Esophagus muscularis mucosa (tissue), 4 donors: Measurements from ENCODE around the gene LRRN4. TPM values are rescaled to one million over a fixed set of nuclear protein-coding genes. Genes with fewer than 3 reads are reported as not detected.

Experiments used
- DNase-seq: peaks from one replicate; pipeline ENCODE4 v3.0.0-alpha.2; 2017; ENCODE audit errors: extremely low spot score
- H3K27ac ChIP-seq, 4 donors: fragments of 200-600 bp; sonication (generic); replicated peaks in 1 of 4; 1 replicate in 3 of 4; 2 replicates in 1 of 4; pipeline ENCODE4 v1.5.1; 2016 to 2019; ENCODE audit warnings: mild to moderate bottlenecking in 1 of 4
- H3K27me3 ChIP-seq, 4 donors: fragments of 200-600 bp; sonication (generic); one replicate each; pipeline versions ENCODE4 v1.5.1 to v1.6.0; 2016 to 2019
- H3K36me3 ChIP-seq, 4 donors: fragments of 200-600 bp; sonication (generic); one replicate each; pipeline ENCODE4 v1.5.1; 2016 to 2019
- H3K4me1 ChIP-seq, 4 donors: fragments of 200-600 bp; sonication (generic); one replicate each; pipeline ENCODE4 v1.5.1; 2016 to 2019
- H3K4me3 ChIP-seq, 4 donors: fragments of 200-600 bp; sonication (generic); 1 replicate in 2 of 4; 2 replicates in 2 of 4; pipeline ENCODE4 v1.5.1; 2016 to 2019; ENCODE audit warnings: mild to moderate bottlenecking in 4 of 4, moderate library complexity in 1 of 4
- H3K9me3 ChIP-seq, 4 donors: fragments of 200-600 bp; sonication (generic); 1 replicate in 3 of 4; 2 replicates in 1 of 4; pipeline ENCODE4 v1.5.1; 2016 to 2019
- CTCF ChIP-seq, 3 experiments: fragments of 200-600 bp in 2 of 3; fragments of 450-650 bp in 1 of 3; sonication (generic) in 2 of 3; IDR thresholded peaks; one replicate each; pipeline ENCODE4 v1.5.1; 2017 to 2019; ENCODE audit warnings: antibody characterized with exemption in 3 of 3, mild to moderate bottlenecking in 2 of 3, moderate library complexity in 1 of 3
- EP300 ChIP-seq: sonication (generic); formaldehyde crosslinking; IDR thresholded peaks from one replicate; pipeline ENCODE4 v1.6.1; 2017; ENCODE audit warnings: antibody characterized with exemption
- POLR2A ChIP-seq: fragments of 450-650 bp; IDR thresholded peaks from one replicate; pipeline ENCODE4 v1.6.1; 2017; ENCODE audit warnings: antibody characterized with exemption, moderate library complexity, mild to moderate bottlenecking, low read depth
- POLR2AphosphoS5 ChIP-seq, 2 donors: sonication (generic); formaldehyde crosslinking; IDR thresholded peaks; one replicate each; pipeline ENCODE4 v1.6.1; 2017; ENCODE audit warnings: antibody characterized with exemption in 2 of 2
- WGBS: methylation state at CpG from one replicate; pipeline ENCODE4 v1.1.5; 2018; 5-methylcytosine and 5-hydroxymethylcytosine counted together
- intact Hi-C: fragments of 100-400 bp; cut with DNase I; formaldehyde crosslinking; loops from one replicate; pipeline ENCODE4 v1.15.1; 2023
- total RNA-seq, 4 donors: library from RNA; depleted of rRNA; stranded (reverse); fragments of >200 nt; gene quantifications; one replicate each; pipeline versions ENCODE4 v1.1.0 to v1.2.1, GENCODE V29; 2016

The LRRN4 gene
- total RNA-seq, 4 donors from 2014 or later, result 0.17 to 0.42 TPM; not detected in 2

- no peak for DNase-seq
- 100% methylated on average over 1 of the region's 2 CpGs for WGBS
- Histone ChIP-seq H3K27ac (no peak overlapping the region), H3K36me3 (peaks cover 23 to 35% (median 29%) of the 10 kb centered on the region in 4 donors), H3K4me3 (no peak overlapping the region), H3K4me1 (no peaks in the 10 kb centered on the region), H3K9me3 (no peaks in the 10 kb centered on the region), H3K27me3 (no peaks in the 10 kb centered on the region)
- intact Hi-C loops, result no loop called here
- TF ChIP-seq CTCF (IDR thresholded peaks at IDR 0.05) (no peak), EP300 (no peak)
Observed at GRCh38 chr20:6044115-6044514, 9.7 kb downstream of the LRRN4 start.

- no peaks in the 10 kb centered on the region for H3K27me3 ChIP-seq
Observed at GRCh38 chr20:6041808-6042265, 12.0 kb downstream of the LRRN4 start.

GRCh38 chr20:6040958-6041807 is 12.7 kb downstream of the LRRN4 start:
- WGBS, result 83% methylated on average over 50 of the region's 67 CpGs
- Histone ChIP-seq H3K36me3 (peaks cover 28 to 64% (median 47%) of the 10 kb centered on the region in 4 donors), H3K4me3 (no peak overlapping the region), H3K27ac (no peak overlapping the region), H3K9me3 (no peaks in the 10 kb centered on the region), H3K4me1 (no peaks in the 10 kb centered on the region), H3K27me3 (no peaks in the 10 kb centered on the region)
- DNase-seq, result no peak
- intact Hi-C loops, result no loop called here
- TF ChIP-seq CTCF (IDR thresholded peaks at IDR 0.05) (no peak), EP300 (no peak), POLR2A (no peak), POLR2AphosphoS5 (IDR thresholded peaks at IDR 0.05) (no peak)

More at GRCh38 chr20:6041808-6042265, 12.0 kb downstream of the LRRN4 start:
- WGBS, result 91% methylated on average over 25 of the region's 26 CpGs
- no peaks in the 10 kb centered on the region for H3K9me3 ChIP-seq
- no peak for DNase-seq
- intact Hi-C loops, result no loop called here
- TF ChIP-seq EP300, result no peak
- no peak for TF ChIP-seq POLR2A
- TF ChIP-seq CTCF (IDR thresholded peaks at IDR 0.05), result no peak
- no peak for TF ChIP-seq POLR2AphosphoS5 (IDR thresholded peaks at IDR 0.05)
- H3K4me3 ChIP-seq, result no peak overlapping the region
- H3K27ac ChIP-seq, result no peak overlapping the region
- no peaks in the 10 kb centered on the region for H3K4me1 ChIP-seq
- peaks cover 23 to 58% (median 41%) of the 10 kb centered on the region in 4 donors for H3K36me3 ChIP-seq

GRCh38 chr20:6040540-6040939 is 13.3 kb downstream of the LRRN4 start:
- peaks cover 31 to 71% (median 54%) of the 10 kb centered on the region in 4 donors for H3K36me3 ChIP-seq
- no peak for DNase-seq
- intact Hi-C loops, result no loop called here
- 86% methylated on average over 8 of the region's 8 CpGs for WGBS
- H3K27me3 ChIP-seq, result no peaks in the 10 kb centered on the region
- no peaks in the 10 kb centered on the region for H3K4me1 ChIP-seq
- no peaks in the 10 kb centered on the region for H3K9me3 ChIP-seq
- H3K4me3 ChIP-seq, result no peak overlapping the region
- H3K27ac ChIP-seq, result no peak overlapping the region
- TF ChIP-seq CTCF (IDR thresholded peaks at IDR 0.05), result no peak
- TF ChIP-seq POLR2AphosphoS5 (IDR thresholded peaks at IDR 0.05), result no peak
- no peak for TF ChIP-seq EP300
- TF ChIP-seq POLR2A, result no peak
